B cell (primary cell): ENCODE data around the gene CCDC88C. TPM values are rescaled to one million over a fixed set of nuclear protein-coding genes. Genes with fewer than 3 reads are reported as not detected.
A peak's percentile ranks its signal among the peaks of the same experiment; 100 is the strongest.

ENCODE experiments used
- ATAC-seq: fragments of 200-7000 bp; cut with Tn5 transposase; one replicate; pipeline ENCODE4 v1.10.0; 2021; ENCODE audit warnings: low read depth, mild to moderate bottlenecking, moderate number of reproducible peaks, moderate library complexity
- CTCF ChIA-PET: fragments of 350-600 bp; sonication (Branson Sonifier 250); formaldehyde crosslinking; loops from one replicate; lab custom pipeline; 2021; ENCODE audit warnings: antibody characterized with exemption, inconsistent platforms; lab: Charles Lee
- POLR2A ChIA-PET: fragments of 350-600 bp; sonication (Branson Sonifier 250); formaldehyde crosslinking; loops from one replicate; lab custom pipeline; 2021; ENCODE audit warnings: antibody characterized with exemption; lab: Charles Lee
- DNase-seq: peaks from one replicate; pipeline ENCODE4 v3.0.0; 2013
- H2AFZ ChIP-seq: 2 replicates; pipeline ENCODE4 v1.6.1; 2012; ENCODE audit warnings: mild to moderate bottlenecking, low read depth, low read length; ENCODE audit not compliant: insufficient read depth, poor library complexity, severe bottlenecking
- H3K27ac ChIP-seq, 2 donors: 1 replicate in 1 of 2; 2 replicates in 1 of 2; pipeline ENCODE4 v1.5.1; 2012 to 2013; ENCODE audit warnings: low read length in 2 of 2, mild to moderate bottlenecking in 2 of 2, moderate library complexity in 1 of 2
- H3K27me3 ChIP-seq, 4 experiments: fragments of 200-600 bp in 1 of 4; sonication (generic) in 1 of 4; replicated peaks in 1 of 4; 1 replicate in 2 of 4; 2 replicates in 2 of 4; pipeline versions ENCODE4 v1.6.1 to v1.7.0; 2013 to 2016; ENCODE audit warnings: low read length in 3 of 4, mild to moderate bottlenecking in 2 of 4, mixed read lengths in 1 of 4, moderate library complexity in 1 of 4; ENCODE audit not compliant: insufficient read depth in 4 of 4, control insufficient read depth in 3 of 4; ENCODE audit errors: control extremely low read depth in 1 of 4
- H3K36me3 ChIP-seq, 2 experiments: replicated peaks in 1 of 2; 1 replicate in 1 of 2; 2 replicates in 1 of 2; pipeline versions ENCODE4 v1.6.1 to v1.7.1; 2013; ENCODE audit warnings: low read length in 1 of 2; ENCODE audit not compliant: insufficient read depth in 2 of 2, control insufficient read depth in 1 of 2; ENCODE audit errors: control extremely low read depth in 1 of 2, extremely low read depth in 1 of 2
- H3K4me1 ChIP-seq, 2 donors: fragments of 200-600 bp in 1 of 2; sonication (generic) in 1 of 2; 1 replicate in 1 of 2; 2 replicates in 1 of 2; pipeline versions ENCODE4 v1.5.1 to v1.6.1; 2013 to 2017; ENCODE audit warnings: low read length in 2 of 2; ENCODE audit not compliant: control insufficient read depth in 2 of 2, insufficient read depth in 2 of 2
- H3K4me2 ChIP-seq: replicated peaks from 2 replicates; pipeline ENCODE3; 2012; ENCODE audit warnings: mild to moderate bottlenecking, low read depth, low read length; ENCODE audit not compliant: poor library complexity, severe bottlenecking
- H3K4me3 ChIP-seq, 5 experiments: fragments of 200-600 bp in 1 of 5; sonication (generic) in 1 of 5; 1 replicate in 3 of 5; 2 replicates in 2 of 5; pipeline versions ENCODE4 v1.5.1 to v1.7.0; 2011 to 2016; ENCODE audit warnings: low read length in 4 of 5, mild to moderate bottlenecking in 4 of 5, low read depth in 2 of 5, control low read depth in 1 of 5, moderate library complexity in 1 of 5; ENCODE audit not compliant: insufficient read depth in 1 of 5; ENCODE audit errors: control extremely low read depth in 1 of 5, extremely low read depth in 1 of 5
- H3K79me2 ChIP-seq: fragments of 200-600 bp; sonication (generic); one replicate; pipeline ENCODE4 v1.6.0; 2016; ENCODE audit warnings: low read length; ENCODE audit not compliant: control insufficient read depth, insufficient read depth
- H3K9ac ChIP-seq: fragments of 200-600 bp; sonication (generic); 2 replicates; pipeline ENCODE4 v1.6.1; 2017; ENCODE audit warnings: mild to moderate bottlenecking, low read length, moderate library complexity
- H3K9me3 ChIP-seq, 3 donors: one replicate each; pipeline versions ENCODE4 v1.6.1 to v1.7.1; 2013; ENCODE audit warnings: low read length in 2 of 3; ENCODE audit not compliant: control insufficient read depth in 2 of 3, insufficient read depth in 1 of 3; ENCODE audit errors: control extremely low read depth in 1 of 3
- H4K20me1 ChIP-seq: 2 replicates; pipeline ENCODE4 v1.6.0; 2012; ENCODE audit warnings: mild to moderate bottlenecking, low read length; ENCODE audit not compliant: insufficient read depth, control insufficient read depth, poor library complexity, severe bottlenecking
- H3K27ac Mint-ChIP-seq: one replicate; pipeline ENCODE4 v1.8.0; 2021; ENCODE audit warnings: mixed read lengths
- H3K27me3 Mint-ChIP-seq: one replicate; pipeline ENCODE4 v1.8.0; 2021; ENCODE audit warnings: mixed read lengths
- H3K4me1 Mint-ChIP-seq: one replicate; pipeline ENCODE4 v1.8.0; 2021; ENCODE audit warnings: mixed read lengths
- H3K4me3 Mint-ChIP-seq: one replicate; pipeline ENCODE4 v1.8.0; 2021; ENCODE audit warnings: mixed read lengths
- H3K9me3 Mint-ChIP-seq: one replicate; pipeline ENCODE4 v1.8.0; 2022; ENCODE audit warnings: mixed read lengths; ENCODE audit not compliant: insufficient read depth
- CTCF ChIP-seq: fragments of 200-600 bp; IDR thresholded peaks from one replicate; pipeline ENCODE4 v1.8.0; 2022; ENCODE audit warnings: antibody characterized with exemption, mild to moderate bottlenecking
- EZH2 ChIP-seq: IDR thresholded peaks from 2 replicates; pipeline ENCODE4 v1.6.1; 2012; ENCODE audit warnings: borderline replicate concordance, low read depth, mild to moderate bottlenecking, moderate library complexity, low read length; ENCODE audit not compliant: insufficient read depth, poor library complexity, severe bottlenecking
- WGBS: methylation state at CpG from one replicate; pipeline ENCODE4 v1.1.5; 2013; ENCODE audit warnings: missing lambda C conversion rate; ENCODE audit not compliant: insufficient coverage; 5-methylcytosine and 5-hydroxymethylcytosine counted together
- intact Hi-C: fragments of 100-400 bp; cut with micrococcal nuclease; formaldehyde crosslinking; loops from one replicate; pipeline ENCODE4 v1.10.0; 2022
- polyA plus RNA-seq: library from polyadenylated mRNA; depleted of rRNA; stranded (reverse); fragments of >200 nt; gene quantifications from 2 replicates; pipeline ENCODE4 v1.2.3, GENCODE V29; 2012
- total RNA-seq, 2 donors: library from RNA; stranded (reverse); fragments of 120-200 nt in 1 of 2; gene quantifications; 1 replicate in 1 of 2; 2 replicates in 1 of 2; pipeline versions ENCODE4 v1.2.3 to v1.2.4, GENCODE V29; 2013 to 2022

The CCDC88C gene
- total and polyA plus RNA-seq, 2 donors (not counting 1 experiment from before 2014, with no cell fraction given): 98.7 to 181 TPM

GRCh38 chr14:91256661-91257060 lies 161.0 kb downstream of the CCDC88C start:
- peaks cover 28% of the 10 kb centered on the region for H3K4me1 Mint-ChIP-seq
- H3K36me3 ChIP-seq: no peaks in the 10 kb centered on the region
- no peak for ATAC-seq
- H3K4me2 ChIP-seq: no peak overlapping the region
- H3K27me3 Mint-ChIP-seq: no peaks in the 10 kb centered on the region
- no peak overlapping the region for H3K9ac ChIP-seq
- H3K9me3 Mint-ChIP-seq: peaks cover 2% of the 10 kb centered on the region
- intact Hi-C loops: no loop called here
- H2AFZ ChIP-seq: no peak overlapping the region
- no CpG with 5 or more reads among the region's 1 CpG for WGBS
- H4K20me1 ChIP-seq: no peaks in the 10 kb centered on the region
- no peak for DNase-seq
- no peak overlapping the region for H3K4me3 ChIP-seq
- TF ChIP-seq CTCF: no peak
- no peak for TF ChIP-seq EZH2
- H3K9me3 ChIP-seq: peaks cover 0 to 4% (median 0%) of the 10 kb centered on the region in 3 donors
- ChIA-PET POLR2A (no interaction called here), CTCF (interaction anchor here (1.3 kb wide), 1 partner anchor 29 kb away, joined by 4 read pairs; no protein-coding TSS in a partner anchor)
- H3K4me1 ChIP-seq: peaks cover 20 to 21% of the 10 kb centered on the region in 2 donors
- H3K27ac Mint-ChIP-seq: no peak overlapping the region
- no peaks in the 10 kb centered on the region for H3K27me3 ChIP-seq
- no peak overlapping the region for H3K4me3 Mint-ChIP-seq
- H3K79me2 ChIP-seq: no peaks in the 10 kb centered on the region
- H3K27ac ChIP-seq: no peak overlapping the region

GRCh38 chr14:91255026-91255695 lies 162.5 kb downstream of the CCDC88C start:
- TF ChIP-seq EZH2: no peak
- no peak for TF ChIP-seq CTCF
- Histone ChIP-seq H3K4me1 (peaks cover 30 to 32% of the 10 kb centered on the region in 2 donors), H3K79me2 (no peaks in the 10 kb centered on the region), H4K20me1 (no peaks in the 10 kb centered on the region), H3K27me3 (no peaks in the 10 kb centered on the region), H3K36me3 (no peaks in the 10 kb centered on the region), H3K9ac (no peak overlapping the region), H3K4me2 (no peak overlapping the region), H2AFZ (no peak overlapping the region), H3K9me3 (no peaks in the 10 kb centered on the region), H3K27ac (no peak overlapping the region), H3K4me3 (no peak overlapping the region)
- H3K4me3 Mint-ChIP-seq: peak overlapping the region; percentile 46
- no peak for ATAC-seq
- CTCF ChIA-PET: interaction anchor here (0.7 to 1.3 kb wide), 3 partner anchors 30 to 33 kb away, joined by 3 to 4 read pairs (median 3); no protein-coding TSS in a partner anchor
- no peaks in the 10 kb centered on the region for H3K9me3 Mint-ChIP-seq
- H3K27me3 Mint-ChIP-seq: no peaks in the 10 kb centered on the region
- intact Hi-C loops: no loop called here
- peaks cover 38% of the 10 kb centered on the region for H3K4me1 Mint-ChIP-seq
- no peak for DNase-seq
- H3K27ac Mint-ChIP-seq: peak overlapping the region; percentile 70
- POLR2A ChIA-PET: no interaction called here
- 100% methylated on average over 4 of the region's 9 CpGs for WGBS
